ENCODE results near the gene TSPAN18. TPM values are rescaled to one million over a fixed set of nuclear protein-coding genes. Genes with fewer than 3 reads are reported as not detected.

Gene TSPAN18
- polyA plus RNA-seq, 3 donors = 59.9 to 62.0 (median 61.2) TPM

DNA sequence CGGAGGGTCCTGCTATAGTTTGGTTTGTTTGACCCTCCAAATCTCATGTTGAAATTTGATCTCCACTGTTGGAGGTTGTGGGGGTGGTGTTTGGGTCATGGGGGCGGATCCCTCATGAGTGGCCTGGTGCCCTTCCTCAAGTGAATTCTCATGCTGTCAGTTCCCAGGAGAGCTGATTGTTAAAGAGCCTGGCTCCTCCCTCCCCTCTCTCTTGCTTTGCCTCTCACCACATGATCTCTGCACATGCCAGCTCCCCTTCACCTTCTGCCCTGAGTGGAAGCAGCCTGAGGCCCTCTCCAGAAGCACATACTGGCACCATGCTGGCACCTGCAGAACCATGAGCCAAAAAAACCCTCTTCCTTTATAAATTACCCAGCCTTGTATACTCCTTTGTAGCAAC is 7.1 kb downstream of the TSPAN18 start:
- no peak for DNase-seq

DNA sequence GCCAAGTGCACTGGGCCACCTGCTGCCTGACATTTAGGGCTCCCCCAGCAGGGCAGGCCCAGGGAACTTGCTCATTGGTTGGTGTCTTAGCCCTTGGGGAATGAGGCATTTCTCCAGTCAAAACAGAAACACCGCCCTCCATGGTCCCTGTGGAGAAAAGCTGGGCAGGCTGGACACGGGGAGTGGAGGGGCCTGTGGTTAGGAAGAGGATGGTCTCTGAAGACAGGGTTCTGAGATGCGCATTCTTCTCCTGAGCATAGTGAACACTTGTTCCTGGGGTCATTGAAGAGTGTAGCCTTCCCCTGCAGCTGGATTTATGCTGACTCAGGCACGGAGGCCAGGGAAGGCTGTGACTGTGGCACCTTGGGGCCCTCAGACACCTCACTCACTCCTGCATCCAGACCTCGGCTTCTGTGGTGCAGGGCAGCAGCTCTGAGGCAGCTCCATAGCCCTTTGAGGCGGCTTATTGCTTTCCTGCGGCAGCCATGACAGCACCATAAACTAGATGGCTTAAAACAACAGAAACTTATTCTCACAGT is 8.2 kb downstream of the TSPAN18 start:
- no peak for DNase-seq

- DNase-seq = no peak
Measured at GRCh38 chr11:44736791-44737190, 10.0 kb downstream of the TSPAN18 start.

- DNase-seq = no peak
Measured at GRCh38 chr11:44737245-44738085, 10.7 kb downstream of the TSPAN18 start.

DNA sequence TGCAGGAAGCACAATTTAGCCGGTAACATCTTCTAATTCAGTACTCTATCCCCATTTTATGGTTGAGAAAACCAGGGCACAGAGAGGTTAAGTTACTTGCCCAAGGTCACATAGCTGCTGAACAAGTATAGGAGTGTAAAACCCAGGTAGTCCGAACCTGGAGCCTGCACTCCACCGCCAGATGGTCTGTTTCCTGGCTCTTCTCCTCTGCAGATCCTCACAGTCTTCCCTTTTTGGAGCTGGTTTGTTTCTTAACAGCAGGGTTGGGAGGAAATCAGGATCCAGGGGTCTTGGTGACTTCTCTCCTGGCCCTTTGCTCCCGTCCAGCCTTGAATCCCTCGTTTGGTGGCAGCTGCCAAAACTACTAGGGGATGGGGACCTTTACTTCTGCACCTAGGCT is 12.0 kb downstream of the TSPAN18 start:
- no peak for DNase-seq

DNA sequence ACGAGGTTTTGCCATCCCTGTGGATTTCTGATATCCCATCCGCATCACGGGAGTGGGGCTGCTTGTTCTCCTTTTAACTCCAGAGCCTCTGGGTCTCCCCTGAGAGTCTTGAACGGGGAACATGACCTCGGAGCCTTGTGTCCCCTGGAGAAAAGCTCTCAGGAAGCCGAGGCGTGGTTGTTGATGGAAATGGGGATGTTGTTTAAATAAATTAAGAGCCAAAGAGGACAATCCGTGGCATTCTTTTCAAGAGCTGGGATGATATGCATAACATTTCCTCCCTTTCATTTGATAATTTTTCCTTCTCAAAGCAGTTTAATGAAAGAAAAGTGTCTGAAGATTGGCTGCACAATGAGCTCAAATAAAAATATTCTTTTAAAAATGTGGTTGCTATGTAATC is 14.2 kb downstream of the TSPAN18 start:
- DNase-seq = no peak

DNA sequence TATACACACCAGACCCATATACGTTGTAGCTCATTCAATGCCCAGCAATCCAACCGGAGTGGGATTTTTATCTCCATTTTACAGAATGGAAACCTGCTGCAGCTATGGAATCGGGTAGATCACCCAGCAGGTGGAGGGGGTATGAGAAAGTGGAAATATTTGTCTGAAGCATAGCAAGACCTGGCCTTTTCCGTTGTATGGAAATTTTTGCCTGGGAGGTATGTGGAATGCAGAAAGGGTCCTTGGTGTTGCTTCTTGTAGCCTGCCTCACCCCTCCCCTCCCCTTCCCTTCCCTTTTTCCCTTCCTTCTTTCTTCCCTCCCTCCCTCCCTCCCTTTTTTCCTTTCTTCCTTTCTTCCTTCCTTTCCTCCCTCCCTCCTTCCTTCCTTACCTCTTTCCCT is 15.2 kb downstream of the TSPAN18 start:
- no peak for DNase-seq

- no peak for DNase-seq
Measured at GRCh38 chr11:44742508-44743246, 15.9 kb downstream of the TSPAN18 start.

- DNase-seq = no peak
Measured at GRCh38 chr11:44743326-44743725, 16.6 kb downstream of the TSPAN18 start.

DNA sequence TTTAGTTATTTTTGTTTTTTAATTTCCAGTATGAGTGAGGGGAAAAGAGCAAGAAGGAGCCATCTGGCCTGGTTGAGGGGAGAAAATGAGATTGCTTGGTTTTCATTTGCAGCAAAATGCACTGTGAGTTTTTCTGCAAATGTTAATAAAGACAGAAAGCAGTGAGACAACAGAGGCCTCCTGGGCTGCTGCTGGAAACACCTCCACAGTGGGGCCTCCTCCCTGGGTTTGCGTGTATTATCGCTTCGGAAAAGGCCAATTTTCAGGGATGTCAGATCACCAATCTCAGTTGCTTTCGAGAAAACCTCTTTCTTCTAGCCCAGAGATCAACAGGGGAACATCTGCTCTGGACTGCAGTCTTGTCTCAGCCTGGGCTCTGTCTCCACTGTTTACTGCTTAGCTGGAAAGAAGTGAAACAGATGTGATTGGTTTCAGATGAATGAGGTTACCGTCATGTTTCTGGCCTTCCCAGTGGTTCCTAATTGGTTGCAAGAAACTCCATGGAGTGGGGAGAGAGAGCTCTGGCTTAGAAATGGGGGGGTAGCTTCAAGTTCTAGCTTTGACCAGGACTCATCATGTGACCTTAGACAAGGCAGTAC is 17.3 kb downstream of the TSPAN18 start:
- no peak for DNase-seq

GRCh38 chr11:44746894-44747293 is 20.1 kb downstream of the TSPAN18 start:
- DNase-seq = no peak

- no peak for DNase-seq
Measured at GRCh38 chr11:44747316-44747715, 20.6 kb downstream of the TSPAN18 start.

DNA sequence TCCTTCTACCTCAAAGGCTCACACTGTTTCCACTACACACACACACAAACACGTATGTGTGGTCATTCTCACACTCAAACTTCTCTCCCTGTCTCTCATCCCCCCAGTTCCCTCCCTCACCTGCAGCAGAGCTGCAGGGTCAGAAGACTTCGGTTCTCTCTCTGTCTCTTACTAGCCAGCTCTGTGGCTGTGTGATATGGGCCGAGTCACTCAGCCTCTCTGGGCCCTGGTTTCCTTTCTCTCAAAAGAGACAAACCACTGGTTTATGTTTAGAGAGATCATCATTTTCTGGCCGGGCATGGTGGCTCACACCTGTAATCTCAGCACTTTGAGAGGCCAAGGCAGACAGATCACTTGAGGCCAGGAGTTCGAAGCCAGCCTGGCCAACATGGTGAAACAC is 21.1 kb downstream of the TSPAN18 start:
- DNase-seq = no peak

DNA sequence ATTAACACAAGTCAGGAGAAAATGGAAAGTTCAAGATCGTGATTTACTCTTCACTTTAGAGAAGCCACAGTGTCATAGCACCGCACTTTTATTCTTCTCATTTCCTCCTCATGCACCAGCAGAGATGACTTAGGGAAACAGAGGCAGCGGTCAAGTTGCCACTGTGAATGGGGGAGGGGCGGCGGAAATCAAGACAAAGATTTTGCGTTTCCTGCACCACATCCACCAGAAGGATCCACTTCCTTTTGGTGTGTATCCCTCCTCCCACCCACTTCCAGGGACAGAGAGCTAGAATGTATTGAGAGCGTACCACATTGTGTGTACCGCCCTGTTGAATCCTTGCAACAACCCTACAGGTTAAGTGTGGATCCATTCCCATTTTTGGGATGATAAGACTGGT is 21.8 kb downstream of the TSPAN18 start:
- DNase-seq = no peak

DNA sequence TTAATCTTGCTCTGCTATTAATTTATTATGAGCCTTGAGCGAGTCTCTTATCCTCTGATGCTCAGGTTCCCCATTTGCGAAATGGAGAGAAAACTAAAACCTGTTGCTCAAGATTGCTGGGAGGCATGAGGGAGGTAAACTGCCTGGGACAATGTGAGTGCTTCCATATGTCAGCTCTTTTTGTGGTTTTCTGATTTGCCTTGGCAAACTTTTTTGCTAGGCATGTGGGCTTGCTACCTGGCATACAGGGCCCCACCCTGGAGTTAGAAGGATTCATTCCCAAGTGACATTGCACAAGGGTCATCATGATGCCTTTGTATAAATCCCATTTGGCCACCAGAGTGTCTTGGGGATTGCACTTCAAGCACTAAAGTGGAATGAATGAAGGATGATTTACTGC is 22.4 kb downstream of the TSPAN18 start:
- DNase-seq = no peak

GRCh38 chr11:44750551-44751465 is 24.0 kb downstream of the TSPAN18 start:
- DNase-seq = no peak

DNA sequence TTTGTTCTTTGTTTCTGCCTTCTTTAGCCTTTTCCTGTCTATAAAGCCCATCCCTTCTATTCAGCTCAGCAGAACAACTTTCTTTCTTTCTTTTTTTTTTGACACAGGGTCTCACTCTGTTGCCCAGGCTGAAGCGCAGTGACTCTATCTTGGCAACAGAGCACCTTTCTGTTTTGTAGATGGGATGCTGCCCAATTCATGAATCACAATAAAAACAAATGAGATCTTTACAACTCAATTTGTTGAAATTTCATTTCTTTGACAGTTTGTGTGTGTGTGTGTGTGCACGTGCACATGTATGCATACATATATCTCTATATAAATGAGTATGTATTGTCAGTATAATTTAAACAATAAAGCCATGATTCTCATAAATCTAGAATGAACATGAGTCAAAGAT is 25.5 kb downstream of the TSPAN18 start:
- DNase-seq = no peak

GRCh38 chr11:44752713-44753112 is 26.0 kb downstream of the TSPAN18 start:
- no peak for DNase-seq

DNA sequence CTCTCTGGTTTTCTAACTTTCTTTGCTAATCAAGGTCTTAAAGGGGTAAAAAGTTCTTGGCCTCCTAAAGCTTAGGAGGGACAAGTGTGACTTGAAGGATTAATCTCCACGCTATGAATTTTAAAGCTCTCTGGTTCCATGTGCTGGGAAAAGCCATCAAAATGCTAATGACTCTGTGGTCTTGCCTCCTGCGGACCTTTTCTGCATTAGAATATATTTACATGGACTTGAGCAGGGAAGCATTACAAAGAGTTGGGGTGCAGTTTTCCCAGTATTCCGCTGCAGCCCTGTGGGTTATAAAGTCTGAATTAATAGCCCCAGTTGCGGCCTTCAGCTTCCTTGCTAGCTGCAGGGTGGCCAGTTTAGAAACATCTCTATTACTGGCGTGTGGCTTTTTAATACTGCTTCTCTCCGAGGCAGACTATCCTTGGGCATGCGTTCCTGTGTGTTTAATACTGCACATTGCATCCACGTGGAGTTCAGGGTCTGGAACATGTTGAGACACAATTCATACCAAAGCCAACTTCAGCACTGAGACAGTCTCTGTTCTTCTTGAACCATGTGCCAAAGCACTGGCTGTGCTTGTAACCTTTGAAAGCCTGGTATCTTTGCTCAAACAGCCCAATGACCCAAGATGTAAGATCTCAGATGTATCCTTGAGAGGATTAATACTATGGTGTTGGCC is 27.3 kb downstream of the TSPAN18 start:
- DNase-seq = no peak

DNA sequence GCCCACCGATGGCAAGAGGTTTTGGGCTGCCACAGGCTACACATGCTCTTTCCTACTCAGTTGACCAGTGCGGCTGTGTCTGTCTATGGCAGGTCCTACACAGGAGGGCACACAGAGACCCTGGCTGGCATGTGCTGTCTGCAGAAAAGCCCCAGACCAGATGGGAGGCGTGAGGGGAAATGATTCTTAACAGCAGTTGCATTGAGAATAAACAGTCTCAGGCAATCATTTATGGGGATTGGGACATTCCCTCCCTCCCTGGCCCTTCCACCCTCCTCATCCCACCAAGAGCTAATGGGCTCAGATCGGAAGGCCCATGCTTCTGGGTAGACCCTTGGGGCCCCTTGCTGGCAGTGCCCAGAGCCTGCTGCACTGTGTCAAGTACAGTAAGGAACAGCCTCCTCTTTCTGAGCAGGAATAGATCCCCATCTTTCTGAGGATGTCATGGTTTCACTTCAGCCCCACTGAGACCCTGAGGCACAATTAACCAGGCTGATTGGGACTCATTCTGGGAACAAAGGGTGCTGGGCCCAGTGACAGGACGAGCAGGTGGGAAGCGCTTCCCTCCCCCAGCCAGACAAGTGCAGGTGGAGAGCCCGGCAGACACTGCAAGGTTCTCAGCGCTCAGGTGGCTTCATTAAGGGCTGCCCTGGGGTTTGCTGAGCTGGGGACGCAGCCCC is 28.3 kb downstream of the TSPAN18 start:
- DNase-seq = no peak
